NCI-H526 treated with DMSO at 0.1 percent for 48 hours (cell line): Measurements from ENCODE around the gene KIAA0319L.

Experiments
- DNase-seq: peaks from one replicate; lab custom pipeline; 2025; lab: John Stamatoyannopoulos, UW

KIAA0319L gene

GRCh38 chr1:35536556-35537162 is 20.5 kb downstream of the KIAA0319L start:
- DNase-seq, result no peak

GRCh38 chr1:35535243-35535642 is 22.0 kb downstream of the KIAA0319L start:
- DNase-seq, result no peak

- DNase-seq, result no peak
Observed at GRCh38 chr1:35533586-35533985, 23.6 kb downstream of the KIAA0319L start.

GRCh38 chr1:35532497-35533223 is 24.5 kb downstream of the KIAA0319L start:
- DNase-seq, result no peak

- DNase-seq, result no peak
Observed at GRCh38 chr1:35531368-35531767, 25.8 kb downstream of the KIAA0319L start.

GRCh38 chr1:35530946-35531345 is 26.3 kb downstream of the KIAA0319L start:
- no peak for DNase-seq

GRCh38 chr1:35530168-35530567 is 27.0 kb downstream of the KIAA0319L start:
- no peak for DNase-seq

GRCh38 chr1:35524106-35524505 is 33.1 kb downstream of the KIAA0319L start:
- DNase-seq, result no peak

GRCh38 chr1:35519432-35519831 is 37.8 kb downstream of the KIAA0319L start:
- DNase-seq, result no peak

- DNase-seq, result no peak
Observed at GRCh38 chr1:35518183-35518582, 39.0 kb downstream of the KIAA0319L start.

GRCh38 chr1:35511305-35511704 is 45.9 kb downstream of the KIAA0319L start:
- DNase-seq, result no peak

GRCh38 chr1:35509558-35509957 is 47.6 kb downstream of the KIAA0319L start:
- no peak for DNase-seq

- no peak for DNase-seq
Observed at GRCh38 chr1:35507947-35508346, 49.3 kb downstream of the KIAA0319L start.

- no peak for DNase-seq
Observed at GRCh38 chr1:35506960-35507912, 50.0 kb downstream of the KIAA0319L start.

GRCh38 chr1:35505911-35506798 is 51.0 kb downstream of the KIAA0319L start:
- no peak for DNase-seq

- DNase-seq, result no peak
Observed at GRCh38 chr1:35502242-35502641, 55.0 kb downstream of the KIAA0319L start.

GRCh38 chr1:35500439-35500838 is 56.8 kb downstream of the KIAA0319L start:
- no peak for DNase-seq

GRCh38 chr1:35499652-35500176 is 57.5 kb downstream of the KIAA0319L start:
- DNase-seq, result no peak

GRCh38 chr1:35499231-35499630 is 58.0 kb downstream of the KIAA0319L start:
- DNase-seq, result no peak

GRCh38 chr1:35497571-35497970 is 59.6 kb downstream of the KIAA0319L start:
- DNase-seq, result no peak

- no peak for DNase-seq
Observed at GRCh38 chr1:35490250-35490649, 67.0 kb downstream of the KIAA0319L start.
